EH (cell line): ENCODE data around the gene NOP56.

Source experiments
- DNase-seq: peaks from one replicate; pipeline ENCODE4 v3.0.0-alpha.2; 2015; ENCODE audit warnings: low read depth

The NOP56 gene, protein sequence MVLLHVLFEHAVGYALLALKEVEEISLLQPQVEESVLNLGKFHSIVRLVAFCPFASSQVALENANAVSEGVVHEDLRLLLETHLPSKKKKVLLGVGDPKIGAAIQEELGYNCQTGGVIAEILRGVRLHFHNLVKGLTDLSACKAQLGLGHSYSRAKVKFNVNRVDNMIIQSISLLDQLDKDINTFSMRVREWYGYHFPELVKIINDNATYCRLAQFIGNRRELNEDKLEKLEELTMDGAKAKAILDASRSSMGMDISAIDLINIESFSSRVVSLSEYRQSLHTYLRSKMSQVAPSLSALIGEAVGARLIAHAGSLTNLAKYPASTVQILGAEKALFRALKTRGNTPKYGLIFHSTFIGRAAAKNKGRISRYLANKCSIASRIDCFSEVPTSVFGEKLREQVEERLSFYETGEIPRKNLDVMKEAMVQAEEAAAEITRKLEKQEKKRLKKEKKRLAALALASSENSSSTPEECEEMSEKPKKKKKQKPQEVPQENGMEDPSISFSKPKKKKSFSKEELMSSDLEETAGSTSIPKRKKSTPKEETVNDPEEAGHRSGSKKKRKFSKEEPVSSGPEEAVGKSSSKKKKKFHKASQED

DNA sequence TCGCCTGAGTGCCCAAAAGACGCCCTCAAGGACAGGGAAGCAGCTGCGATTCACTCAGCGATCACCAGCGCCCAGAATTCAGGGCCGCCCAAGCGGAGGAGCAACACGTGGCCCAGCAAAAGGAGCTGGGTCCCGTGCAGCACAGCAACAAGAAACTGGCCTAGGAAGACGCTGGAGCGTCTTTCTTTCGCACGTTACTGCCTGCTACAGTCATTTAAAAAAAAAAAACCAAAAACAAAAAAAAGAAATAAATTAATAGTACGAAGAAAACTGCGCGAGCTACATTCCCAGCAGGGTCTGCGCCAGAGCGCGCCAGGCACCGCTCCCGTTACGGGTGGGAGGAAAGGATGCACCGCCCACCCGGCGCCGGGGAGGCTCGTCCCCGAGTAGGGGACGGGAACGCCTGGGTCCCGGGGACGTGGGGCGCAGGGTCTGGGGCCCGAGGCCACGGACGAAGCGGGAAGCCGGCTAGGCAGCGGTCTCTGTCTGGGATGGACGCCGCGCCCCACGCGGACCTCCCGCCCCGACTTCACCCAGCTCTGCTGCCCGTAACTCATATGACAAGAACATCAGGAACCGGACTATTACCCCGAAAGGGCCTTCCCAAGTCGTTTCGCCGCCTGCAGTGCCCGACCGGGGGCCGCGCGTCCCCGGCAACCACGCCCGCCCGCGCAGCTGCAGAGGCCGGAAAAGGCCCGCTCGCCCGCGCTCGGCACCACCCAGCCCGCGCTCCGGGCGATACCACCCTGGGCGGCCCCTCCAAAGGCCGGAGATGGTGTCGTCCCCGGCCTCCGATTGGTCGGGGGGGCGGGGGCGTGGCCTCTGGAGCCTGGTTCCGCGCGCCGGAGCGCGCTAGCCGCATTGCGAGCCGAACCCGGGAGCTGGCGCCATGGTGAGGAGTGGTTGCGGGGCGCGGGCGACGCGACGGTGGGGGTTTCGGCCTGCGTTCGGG is at the start of gene NOP56:
TSS of gene NOP56 (plus strand) at position 861 of the 952 bp plus-strand sequence. CDS start at position 890, 29 bp downstream.
- DNase-seq, result peak; percentile 87

DNA sequence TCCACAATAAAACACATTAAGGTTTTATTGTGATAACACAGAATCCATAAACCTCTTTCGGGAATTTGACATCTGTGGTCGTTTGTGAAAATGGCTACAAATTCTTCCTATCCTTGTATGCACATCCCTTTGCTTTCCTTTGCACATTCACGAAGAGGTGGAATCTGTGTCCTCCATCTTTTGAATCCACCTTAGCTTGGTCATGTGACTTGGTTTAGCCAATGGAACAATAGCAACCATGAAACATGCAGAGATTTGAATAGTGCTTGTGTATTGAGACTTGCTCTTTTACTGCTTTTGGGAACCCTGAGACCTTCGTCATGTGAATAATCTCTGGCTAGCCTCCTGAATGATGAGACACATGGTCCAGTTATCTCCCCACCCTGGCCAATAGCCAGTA is 49.7 kb upstream of the NOP56 start:
- DNase-seq, result no peak

DNA sequence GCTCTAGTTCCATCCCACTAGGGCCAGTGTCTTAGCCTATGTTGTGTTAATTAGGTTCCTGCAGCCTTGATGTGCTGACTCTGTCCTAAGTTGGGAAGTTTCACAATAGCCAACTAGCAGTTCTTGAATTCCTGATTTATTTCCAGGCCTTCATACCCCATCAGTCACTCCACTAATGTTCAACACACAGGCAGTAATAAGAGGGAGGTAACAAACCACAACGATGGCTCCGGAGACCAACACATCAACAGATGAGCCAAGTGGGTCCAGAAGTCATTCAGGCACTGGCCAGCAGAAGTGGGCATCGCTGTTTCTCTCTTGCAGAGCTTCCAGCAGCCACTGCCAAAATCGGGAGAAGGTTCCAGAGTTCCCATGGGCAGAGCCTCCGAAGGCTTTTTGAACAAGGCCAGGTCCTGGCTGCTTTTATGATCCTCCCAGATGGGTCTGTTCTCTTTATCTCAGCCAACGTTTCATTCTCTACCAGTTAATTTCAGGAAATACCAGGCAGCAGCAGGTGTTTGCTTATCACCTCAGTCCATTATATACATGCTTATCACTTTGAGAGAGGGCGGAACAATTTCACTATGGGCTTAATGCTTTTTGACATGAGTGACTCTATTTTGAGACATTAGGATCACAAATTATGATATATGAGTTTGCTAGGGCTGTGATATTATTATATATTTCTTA is 48.5 kb upstream of the NOP56 start:
- DNase-seq, result no peak

DNA sequence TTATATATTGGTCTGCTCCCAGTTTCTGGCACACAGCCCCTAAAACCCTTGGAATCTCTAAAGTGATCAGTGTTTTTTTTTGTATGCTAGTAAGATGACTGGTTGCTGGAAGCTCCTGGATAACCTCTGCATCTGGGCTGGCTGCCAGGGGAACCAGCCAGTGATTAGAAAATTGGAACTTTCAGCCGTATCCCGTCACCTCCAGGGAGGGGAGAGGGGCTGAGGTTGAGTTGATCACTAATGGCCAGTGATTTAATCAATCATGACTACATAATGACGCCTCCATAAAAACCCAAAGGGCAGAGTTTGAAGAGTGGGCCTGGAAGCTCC is 48.0 kb upstream of the NOP56 start:
- no peak for DNase-seq

DNA sequence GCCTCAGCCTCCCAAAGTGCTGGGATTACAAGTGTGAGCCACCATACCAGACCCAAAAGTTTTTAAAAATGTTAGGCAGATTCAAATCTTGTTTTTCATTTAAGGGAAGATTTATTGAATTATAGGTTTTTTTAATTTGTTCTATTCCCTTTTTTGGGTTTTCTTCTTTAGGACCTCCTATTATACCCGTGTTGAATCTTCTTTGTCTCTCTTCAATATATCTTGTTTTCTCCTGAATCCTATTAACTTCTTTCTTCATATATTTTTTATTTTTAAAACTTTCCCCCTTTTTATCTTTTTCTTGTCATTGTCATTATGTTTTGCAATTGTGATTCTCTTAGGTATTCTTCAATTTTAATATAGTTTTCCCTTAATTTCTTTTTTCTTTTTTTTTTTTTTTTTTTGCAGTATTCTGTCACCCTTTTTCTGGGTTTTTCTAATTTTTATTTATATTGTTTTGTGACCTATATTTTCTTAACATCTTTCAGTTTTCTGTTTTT is 45.9 kb upstream of the NOP56 start:
- DNase-seq, result no peak

DNA sequence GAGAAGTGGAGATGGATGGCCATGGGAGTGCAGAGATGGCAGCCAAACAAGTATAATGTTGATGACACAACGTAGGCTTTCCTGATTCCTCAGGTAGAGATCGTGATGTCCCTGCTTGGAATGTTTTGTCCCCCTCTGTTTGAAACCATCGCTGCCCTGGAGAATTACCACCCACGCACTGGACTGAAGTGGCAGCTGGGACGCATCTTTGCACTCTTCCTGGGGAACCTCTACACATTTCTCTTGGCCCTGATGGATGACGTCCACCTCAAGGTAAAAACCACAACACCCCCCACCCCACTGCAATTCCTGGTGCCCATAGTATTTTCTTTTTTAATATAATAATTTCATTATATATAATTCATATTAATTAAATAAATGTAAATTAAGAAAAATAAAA is 42.1 kb upstream of the NOP56 start:
- DNase-seq, result no peak

DNA sequence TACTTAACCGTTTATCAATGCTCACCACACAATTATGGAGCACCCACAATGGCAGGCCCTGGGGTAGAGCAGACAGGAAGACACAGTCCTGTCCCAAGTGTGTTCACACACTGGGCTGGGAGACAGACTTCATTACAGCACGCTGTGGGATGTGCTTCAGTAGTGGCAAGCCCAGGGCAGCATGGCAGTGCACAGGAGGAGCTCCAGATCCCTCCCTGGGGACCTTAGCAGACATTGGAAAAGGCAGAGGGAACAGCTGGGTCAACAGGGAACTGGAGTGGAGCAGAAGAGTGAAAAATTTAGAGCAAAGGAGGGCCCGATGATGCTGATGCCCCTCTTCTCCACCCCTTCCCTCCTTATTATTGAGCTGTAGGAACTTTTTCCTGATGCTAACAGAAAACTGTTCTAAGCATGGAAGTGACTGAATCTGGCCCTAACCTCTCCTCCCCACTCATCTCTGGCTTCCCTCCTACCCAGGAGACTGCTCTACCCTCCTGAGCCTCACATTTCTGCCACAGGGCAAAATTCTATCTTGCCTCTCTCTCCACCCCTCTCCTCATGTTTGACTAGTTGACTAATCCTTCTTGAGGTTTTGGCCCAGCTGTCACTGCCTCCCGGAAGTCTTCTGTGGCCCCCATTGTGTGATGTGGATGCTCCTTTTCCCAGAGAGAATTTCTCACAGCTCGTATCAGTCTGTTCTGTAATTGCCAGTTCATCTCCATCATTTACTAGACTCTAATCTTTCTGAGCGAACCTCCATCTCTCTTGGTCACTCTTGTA is 41.3 kb upstream of the NOP56 start:
- DNase-seq, result no peak

DNA sequence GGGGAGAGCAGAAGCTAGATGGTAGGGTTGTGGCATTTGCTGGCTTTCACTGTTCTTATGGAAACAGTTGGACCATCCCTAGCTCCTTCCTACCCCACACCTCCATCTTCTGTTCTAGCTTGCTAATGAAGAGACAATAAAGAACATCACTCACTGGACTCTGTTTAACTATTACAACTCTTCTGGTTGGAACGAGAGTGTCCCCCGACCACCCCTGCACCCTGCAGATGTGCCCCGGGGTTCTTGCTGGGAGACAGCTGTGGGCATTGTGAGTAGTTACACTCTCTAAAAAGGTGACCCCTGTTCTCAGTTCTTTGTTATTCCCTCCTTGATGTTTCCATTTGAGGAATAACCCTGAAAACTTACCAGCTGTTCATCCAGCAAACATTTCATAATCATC is 40.4 kb upstream of the NOP56 start:
- no peak for DNase-seq

DNA sequence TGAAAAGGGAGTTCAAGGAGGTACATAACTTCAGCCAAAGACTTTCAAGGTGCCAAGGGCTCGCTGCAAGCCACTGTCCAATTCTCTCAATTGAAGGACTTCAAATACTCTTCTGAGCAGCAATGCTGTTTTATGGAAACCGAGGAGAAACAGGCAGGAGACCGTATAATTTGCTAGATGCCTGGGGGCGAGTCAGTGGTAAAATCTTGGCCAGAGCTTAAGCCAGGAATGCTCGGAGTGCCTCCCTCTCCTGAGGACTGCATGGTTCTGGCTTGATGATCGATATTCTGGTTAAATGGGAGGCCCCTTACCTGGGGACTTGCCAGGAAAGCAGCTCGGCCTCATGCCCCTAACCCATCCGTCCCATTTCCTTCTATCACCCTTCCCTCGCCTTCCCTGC is 35.8 kb upstream of the NOP56 start:
- no peak for DNase-seq

DNA sequence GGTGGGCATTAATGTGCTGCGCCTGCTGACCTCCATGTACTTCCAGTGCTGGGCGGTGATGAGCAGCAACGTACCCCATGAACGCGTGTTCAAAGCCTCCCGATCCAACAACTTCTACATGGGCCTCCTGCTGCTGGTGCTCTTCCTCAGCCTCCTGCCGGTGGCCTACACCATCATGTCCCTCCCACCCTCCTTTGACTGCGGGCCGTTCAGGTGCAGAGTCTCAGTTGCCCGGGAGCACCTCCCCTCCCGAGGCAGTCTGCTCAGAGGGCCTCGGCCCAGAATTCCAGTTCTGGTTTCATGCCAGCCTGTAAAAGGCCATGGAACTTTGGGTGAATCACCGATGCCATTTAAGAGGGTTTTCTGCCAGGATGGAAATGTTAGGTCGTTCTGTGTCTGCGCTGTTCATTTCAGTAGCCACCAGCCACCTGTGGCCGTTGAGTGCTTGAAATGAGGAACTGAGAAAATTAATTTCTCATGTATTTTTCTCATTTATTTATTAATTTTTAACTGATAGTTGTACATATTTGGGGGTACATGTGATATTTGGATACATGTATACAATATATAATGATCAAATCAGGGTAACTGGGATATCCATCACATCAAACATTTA is 35.2 kb upstream of the NOP56 start:
- no peak for DNase-seq

DNA sequence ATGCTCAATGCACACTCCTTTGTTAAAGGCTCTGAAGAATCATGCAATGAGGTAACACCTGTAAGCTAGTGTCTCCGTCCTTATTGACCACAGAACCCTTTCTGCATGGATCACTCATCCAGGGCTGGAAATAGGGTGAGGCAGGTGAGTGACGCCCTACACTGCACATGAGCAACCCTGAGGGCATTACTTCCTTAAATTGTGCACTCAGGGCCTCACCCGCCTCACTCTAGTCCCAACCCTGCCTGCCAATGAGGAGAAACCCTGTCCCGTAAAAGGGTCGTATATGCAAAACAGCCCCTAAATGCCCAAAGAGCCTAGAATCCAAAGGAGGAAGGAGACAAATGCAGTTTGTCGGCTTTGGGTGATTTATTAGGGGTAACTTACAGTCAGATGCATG is 33.6 kb upstream of the NOP56 start:
- DNase-seq, result no peak

DNA sequence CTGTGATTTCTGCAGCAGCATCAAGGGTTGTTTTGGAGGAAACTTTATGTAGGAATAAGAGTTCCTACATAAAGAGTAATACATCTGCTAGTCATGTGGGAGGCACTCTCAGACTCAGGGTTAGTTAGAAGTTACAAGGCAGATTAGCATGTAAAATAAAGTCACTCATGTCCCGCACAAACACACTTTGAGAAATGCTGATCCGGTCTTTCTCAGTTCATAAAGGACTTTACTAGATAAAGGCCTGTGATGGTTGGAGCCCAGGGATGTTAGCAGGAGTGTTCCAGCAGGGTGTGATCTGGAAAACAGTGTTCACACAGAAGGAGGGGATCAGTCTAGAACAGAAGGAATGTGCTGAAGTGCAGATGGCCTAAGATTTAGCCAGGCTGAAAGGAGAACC is 33.1 kb upstream of the NOP56 start:
- DNase-seq, result no peak

DNA sequence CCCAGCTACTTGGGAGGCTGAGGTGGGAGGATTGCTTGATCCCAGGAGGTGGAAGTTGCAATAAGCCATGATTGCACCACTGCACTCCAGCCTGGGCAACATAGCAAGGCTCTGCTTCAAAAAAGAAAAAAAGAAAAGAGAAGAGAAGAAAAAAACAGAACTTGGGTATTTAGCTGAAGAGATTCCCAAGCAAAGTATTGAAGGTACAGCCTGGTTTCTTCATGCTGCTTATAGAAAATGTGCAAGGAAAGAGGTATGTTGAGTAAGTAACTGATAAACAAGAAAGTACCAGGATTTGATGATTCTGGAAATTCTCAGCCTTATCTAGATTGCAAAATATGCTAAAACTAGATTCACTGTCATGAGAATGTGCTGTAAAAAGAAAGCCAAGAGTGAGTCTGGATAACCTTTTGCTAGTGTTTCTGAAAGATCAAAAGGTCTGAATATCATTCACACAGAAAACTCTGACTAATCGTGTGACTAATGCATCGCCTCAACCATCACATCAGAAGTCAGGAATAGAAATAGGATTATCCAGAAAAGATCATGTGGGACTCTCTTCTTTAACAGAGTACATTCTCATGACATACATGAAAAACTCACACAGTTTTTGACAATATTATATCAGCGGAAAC is 32.4 kb upstream of the NOP56 start:
- peak; percentile 27 for DNase-seq

DNA sequence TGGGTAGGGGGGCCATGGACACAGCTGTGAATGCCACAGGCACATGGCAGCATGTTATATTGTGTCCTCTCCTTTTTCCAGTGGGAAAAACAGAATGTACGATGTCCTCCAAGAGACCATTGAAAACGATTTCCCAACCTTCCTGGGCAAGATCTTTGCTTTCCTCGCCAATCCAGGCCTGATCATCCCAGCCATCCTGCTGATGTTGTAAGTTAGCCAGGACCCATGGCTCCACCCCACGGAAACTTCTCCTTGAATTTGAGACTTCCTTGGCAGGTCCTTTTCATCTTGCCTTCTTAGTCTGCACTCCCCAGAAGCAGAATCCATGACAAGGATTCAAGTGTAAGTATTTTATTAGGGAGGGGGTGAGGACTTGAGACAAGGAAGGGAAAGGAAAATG is 28.2 kb upstream of the NOP56 start:
- no peak for DNase-seq

DNA sequence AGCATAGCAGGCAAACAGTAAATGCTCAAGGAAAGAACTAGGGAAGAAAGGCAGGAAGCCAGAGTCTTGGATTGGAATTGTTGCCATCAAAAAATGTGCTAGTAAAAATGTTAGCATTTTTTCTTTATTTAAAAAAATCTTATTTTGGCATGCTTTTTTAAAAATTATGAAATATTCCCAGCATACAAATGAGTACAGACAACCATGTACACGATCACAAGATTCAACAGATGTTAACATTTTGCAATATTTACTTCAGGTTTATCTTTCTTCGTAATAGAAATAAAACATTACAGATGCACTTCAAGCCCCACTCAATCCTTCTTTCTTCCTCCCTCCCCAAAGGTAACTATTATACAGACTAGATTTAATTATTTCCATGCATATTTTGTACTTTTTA is 27.4 kb upstream of the NOP56 start:
- DNase-seq, result no peak

DNA sequence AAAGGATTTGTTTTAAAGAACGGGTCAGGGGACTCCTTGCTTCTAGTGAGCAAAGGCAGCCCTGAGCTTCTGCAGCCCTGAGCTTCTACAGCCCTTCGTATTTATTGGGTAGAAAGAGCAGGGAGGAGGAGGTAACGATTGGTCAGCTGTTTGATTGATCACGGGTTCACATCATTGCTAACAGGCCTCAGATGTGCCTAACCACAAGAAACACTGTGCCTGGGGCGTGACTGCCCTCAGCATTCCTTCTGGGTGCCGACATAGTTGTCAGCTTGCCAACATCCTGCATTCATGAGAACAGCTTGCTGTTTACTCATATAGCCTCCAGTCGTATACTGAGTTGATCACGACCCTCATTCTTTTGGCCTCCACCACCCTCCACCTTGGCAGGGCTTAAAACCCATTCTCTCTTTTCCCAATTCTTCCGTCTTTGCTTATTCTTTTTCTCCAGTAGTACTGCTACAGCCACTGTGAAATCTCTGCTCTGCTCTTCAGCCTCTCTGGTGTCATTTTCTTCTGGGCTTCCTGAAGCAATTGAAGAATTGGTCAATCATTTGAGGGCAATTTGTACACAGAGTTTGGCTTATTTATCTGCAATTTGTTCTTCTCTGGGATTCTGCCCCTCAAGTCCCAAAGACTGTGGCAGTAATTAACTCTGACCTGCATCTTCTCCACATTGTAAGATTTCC is 25.4 kb upstream of the NOP56 start:
- peak; percentile 80 for DNase-seq

DNA sequence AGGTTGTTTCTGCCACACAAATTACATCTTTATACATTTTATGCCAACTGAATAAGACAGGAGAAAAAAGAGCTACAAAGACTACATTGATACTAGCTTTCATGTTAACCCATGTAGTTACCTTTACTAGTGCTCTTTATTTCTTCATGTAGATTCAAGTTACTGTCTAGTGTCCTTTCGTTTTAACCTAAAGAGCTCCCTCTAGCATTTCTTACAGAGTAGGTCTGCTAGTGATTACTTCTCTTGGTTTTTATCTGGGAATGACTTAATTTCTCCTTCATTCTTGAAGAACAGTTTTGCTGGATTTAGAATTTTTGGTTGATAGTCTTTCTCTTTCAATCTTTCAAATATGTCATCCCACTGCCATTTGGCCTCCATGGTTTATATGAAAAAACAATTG is 21.2 kb upstream of the NOP56 start:
- DNase-seq, result peak; percentile 10

DNA sequence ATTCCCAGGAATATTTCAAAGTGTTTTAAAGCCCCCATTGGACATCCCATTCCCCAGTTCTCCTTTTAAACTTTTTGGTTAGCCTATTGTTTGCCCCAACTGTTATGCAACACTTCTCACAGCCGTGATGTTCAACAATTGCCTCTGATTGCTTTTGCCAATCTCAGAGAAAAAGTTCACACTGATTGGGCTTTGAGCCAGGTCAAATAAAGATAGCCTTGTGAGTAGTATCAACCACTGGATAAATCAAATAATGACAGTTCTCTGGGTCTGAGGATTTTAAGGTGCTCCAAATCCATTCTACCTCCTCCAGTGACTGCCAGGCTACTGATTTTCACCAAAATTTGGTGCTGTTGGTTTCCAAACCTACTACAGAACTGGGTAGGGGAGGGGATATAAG is 19.1 kb upstream of the NOP56 start:
- DNase-seq, result no peak

DNA sequence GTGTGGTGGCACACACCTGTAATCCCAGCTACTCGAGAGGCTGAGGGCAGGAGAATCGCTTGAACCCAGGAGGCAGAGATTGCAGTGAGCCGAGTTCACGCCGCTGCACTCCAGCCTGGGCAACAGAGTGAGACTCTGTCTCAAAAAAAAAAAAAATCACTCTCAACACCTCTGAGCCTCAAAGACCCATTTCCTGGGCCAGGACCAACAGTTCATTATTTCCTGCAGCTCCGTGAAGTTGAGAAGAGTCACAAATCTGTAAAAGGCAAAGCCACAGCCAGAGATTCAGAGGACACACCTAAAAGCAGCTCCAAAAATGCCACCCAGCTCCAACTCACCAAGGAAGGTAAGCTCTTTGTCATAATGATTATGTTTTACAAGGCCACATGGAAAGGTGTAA is 15.2 kb upstream of the NOP56 start:
- DNase-seq, result no peak

DNA sequence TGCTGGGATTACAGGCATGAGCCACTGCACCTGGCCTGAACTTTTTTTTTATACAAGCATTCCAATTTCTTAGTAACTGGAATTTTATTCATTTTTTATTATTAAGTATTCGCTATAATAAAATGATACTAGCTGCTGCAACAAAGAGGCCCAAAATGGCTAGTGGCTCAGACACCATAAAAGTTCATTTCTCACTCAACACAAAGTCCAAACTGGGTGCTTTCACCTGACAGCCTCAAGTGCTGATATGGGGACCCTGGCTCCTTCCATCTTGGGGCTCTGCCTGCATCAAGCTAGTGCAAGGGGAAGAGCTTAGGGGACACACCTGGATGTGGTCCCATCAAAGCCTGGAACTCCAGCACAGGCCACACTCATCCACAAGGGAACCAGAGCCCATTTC is 12.2 kb upstream of the NOP56 start:
- no peak for DNase-seq
